ENCODE results near the gene CUZD1. TPM values are rescaled to one million over a fixed set of nuclear protein-coding genes. Genes with fewer than 3 reads are reported as not detected.

CUZD1 gene
- total and polyA plus RNA-seq, 9 of the 15 experiments (the other 6 are each of a cell fraction or from before 2014, with no cell fraction given): 0.51 to 1.7 (median 1.1) TPM

DNA sequence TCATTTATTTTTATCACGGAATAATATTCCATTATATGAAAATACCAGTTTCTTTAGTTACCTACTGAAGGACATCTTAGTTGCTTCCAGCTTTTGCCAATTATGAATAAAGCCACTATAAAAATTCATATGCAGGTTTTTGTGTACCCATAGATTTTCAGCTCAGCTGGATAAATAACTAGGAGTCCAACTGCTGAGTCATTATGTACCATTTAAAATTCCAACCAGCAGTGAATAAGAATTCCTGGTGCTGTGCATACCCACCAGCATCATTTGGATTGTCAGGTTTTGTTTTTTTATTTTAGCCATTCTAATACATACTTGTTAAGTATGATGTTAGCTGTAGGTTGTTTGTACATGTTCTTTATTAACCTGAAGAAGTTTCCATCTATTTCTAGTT is 19.2 kb upstream of the CUZD1 start:
- FAIRE-seq: no peak
- Histone ChIP-seq H3K27me3 (ENCODE audit: control insufficient read depth in 2 of 2, insufficient read depth in 2 of 2, low read length in 2 of 2) (no peaks in the 10 kb centered on the region), H3K9ac (ENCODE audit: insufficient read depth in 1 of 2, low read depth in 2 of 2, low read length in 2 of 2) (no peak overlapping the region), H3K79me2 (ENCODE audit: control insufficient read depth, insufficient read depth, low read length) (peaks cover 53% of the 10 kb centered on the region), H2AFZ (ENCODE audit: low read depth, low read length) (no peak overlapping the region), H3K36me3 (ENCODE audit: control insufficient read depth, insufficient read depth, low read length) (no peaks in the 10 kb centered on the region), H4K20me1 (replicated peaks; ENCODE audit: control insufficient read depth, insufficient read depth, low read length) (peaks cover 10% of the 10 kb centered on the region; the same call in 1 of the 2 replicates), H3K27ac (ENCODE audit: extremely low read depth, low read depth, low read length) (no peak overlapping the region), H3K9me1 (ENCODE audit: control insufficient read depth, insufficient read depth, low read length) (no peaks in the 10 kb centered on the region), H3K9me3 (replicated peaks; ENCODE audit: control insufficient read depth, insufficient read depth, low read depth, low read length) (no peaks in the 10 kb centered on the region), H3K4me2 (ENCODE audit: insufficient read depth, low read length) (no peak overlapping the region), H3K4me1 (replicated peaks in 1 of 2; ENCODE audit: control insufficient read depth in 2 of 2, insufficient read depth in 2 of 2, low read length in 2 of 2) (peaks cover 0 to 6% of the 10 kb centered on the region in 2 experiments; a peak in 2 of 5 replicates), H3K4me3 (no peak overlapping the region)
- ATAC-seq: no peak
- no TSS peak for BruUV-seq (replicated peaks)
- intact Hi-C loops (cut with micrococcal nuclease): no loop called here
- DNase-seq (ENCODE audit: extremely low read depth in 1 of 4, low spot score in 3 of 4): no peak
- 100% methylated on average over 1 of the region's 1 CpG for whole genome bisulfite sequencing (ENCODE audit: insufficient coverage, low coverage, missing lambda C conversion rate)
- in situ Hi-C loops (cut with MboI): no loop called here
- ChIA-PET POLR2A (interaction anchor here (0.8 kb wide), 1 partner anchor 12 kb away, joined by 3 read pairs; no protein-coding TSS in a partner anchor), CTCF (ENCODE audit: low intra/inter-chr PET ratio) (no interaction called here)
- TF ChIP-seq SMAD3 (CRISPR knock-in tag; conservative IDR thresholded peaks at IDR 0.05): no peak
- TF ChIP-seq ZNF316 (IDR thresholded peaks at IDR 0.05): peak; percentile 30; the same call in 1 of the 2 replicates
- TF ChIP-seq HNRNPLL (IDR thresholded peaks at IDR 0.05; ENCODE audit: low read depth, low read length, poor library complexity, severe bottlenecking): no peak
- no peak for TF ChIP-seq BRCA1 (IDR thresholded peaks at IDR 0.05)
- no peak for TF ChIP-seq BRCA1 (CRISPR knock-in tag; IDR thresholded peaks at IDR 0.05)
- TF ChIP-seq GTF3C2 (IDR thresholded peaks at IDR 0.05; ENCODE audit: borderline replicate concordance, extremely low read depth, insufficient read length): no peak
- TF ChIP-seq, protein P1, sequence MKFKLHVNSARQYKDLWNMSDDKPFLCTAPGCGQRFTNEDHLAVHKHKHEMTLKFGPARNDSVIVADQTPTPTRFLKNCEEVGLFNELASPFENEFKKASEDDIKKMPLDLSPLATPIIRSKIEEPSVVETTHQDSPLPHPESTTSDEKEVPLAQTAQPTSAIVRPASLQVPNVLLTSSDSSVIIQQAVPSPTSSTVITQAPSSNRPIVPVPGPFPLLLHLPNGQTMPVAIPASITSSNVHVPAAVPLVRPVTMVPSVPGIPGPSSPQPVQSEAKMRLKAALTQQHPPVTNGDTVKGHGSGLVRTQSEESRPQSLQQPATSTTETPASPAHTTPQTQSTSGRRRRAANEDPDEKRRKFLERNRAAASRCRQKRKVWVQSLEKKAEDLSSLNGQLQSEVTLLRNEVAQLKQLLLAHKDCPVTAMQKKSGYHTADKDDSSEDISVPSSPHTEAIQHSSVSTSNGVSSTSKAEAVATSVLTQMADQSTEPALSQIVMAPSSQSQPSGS (CRISPR knock-in tag; IDR thresholded peaks at IDR 0.05): no peak
- TF ChIP-seq C11orf30 (IDR thresholded peaks at IDR 0.05; ENCODE audit: low read depth): peak; percentile 45
- TF ChIP-seq SAFB (IDR thresholded peaks at IDR 0.05; ENCODE audit: borderline replicate concordance, low read depth, low read length): no peak
- TF ChIP-seq ZNF57 (CRISPR knock-in tag; IDR thresholded peaks at IDR 0.05): no peak
- no peak for TF ChIP-seq NR3C1 (CRISPR knock-in tag; IDR thresholded peaks at IDR 0.05)
- peak; percentile 48 for TF ChIP-seq NFE2 (IDR thresholded peaks at IDR 0.05; ENCODE audit: low read depth)
- TF ChIP-seq KDM5B (IDR thresholded peaks at IDR 0.05; ENCODE audit: insufficient replicate concordance, low read depth, low read length): no peak
- TF ChIP-seq SMARCB1 (IDR thresholded peaks at IDR 0.05; ENCODE audit: insufficient read length, low read depth): no peak
- TF ChIP-seq RBM25 (IDR thresholded peaks at IDR 0.05; ENCODE audit: low read depth, low read length, severe bottlenecking): no peak
